T-helper 9 cell (primary cell): ENCODE measurements around the gene GALNT1.

Source experiments
- DNase-seq: peaks from one replicate; pipeline ENCODE4 v3.0.0-alpha.2; 2020

The GALNT1 gene

DNA sequence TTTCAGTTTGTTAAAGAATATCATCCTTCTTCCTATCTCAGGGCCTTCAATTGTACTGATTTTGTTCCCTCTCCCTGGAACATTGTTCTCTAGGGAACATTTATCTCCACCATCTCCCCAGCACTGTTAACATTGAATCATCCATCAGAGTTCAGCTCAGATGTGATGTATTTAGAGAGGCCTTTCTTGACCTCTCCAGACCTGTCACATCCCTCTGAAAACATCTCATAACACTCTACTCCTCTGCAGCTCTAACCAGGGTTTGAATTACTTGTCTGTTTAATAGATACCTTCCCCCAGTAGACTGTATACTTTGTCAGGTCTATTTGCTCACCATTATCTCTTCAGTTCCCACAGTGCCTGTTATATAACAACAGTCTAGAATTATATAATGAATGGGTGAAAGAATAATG, 98.6 kb downstream of the GALNT1 start:
- DNase-seq: no peak

GRCh38 chr18:35682281-35682867, 100.8 kb downstream of the GALNT1 start:
- no peak for DNase-seq

GRCh38 chr18:35683021-35683420, 101.5 kb downstream of the GALNT1 start:
- no peak for DNase-seq

- no peak for DNase-seq
Observed at GRCh38 chr18:35688757-35689156, 107.2 kb downstream of the GALNT1 start.

DNA sequence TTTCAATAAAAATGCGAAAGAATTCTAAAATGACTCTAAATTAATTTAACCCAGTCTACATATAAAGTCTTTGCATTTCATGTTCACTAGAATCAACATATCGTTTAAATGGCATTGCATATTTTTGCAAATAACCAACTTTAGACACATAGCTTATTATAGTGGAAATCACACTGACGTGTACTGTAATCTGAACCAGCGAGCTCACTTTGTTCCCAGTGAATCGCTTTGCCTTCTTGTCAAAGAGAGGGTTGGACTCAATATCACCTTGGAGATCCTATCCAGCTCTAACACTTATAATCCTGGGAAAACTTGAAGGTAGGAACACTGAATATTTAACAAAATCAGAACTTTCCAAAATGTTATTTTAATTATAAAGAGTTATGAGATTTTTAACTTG, 108.2 kb downstream of the GALNT1 start:
- DNase-seq: no peak

- no peak for DNase-seq
Observed at GRCh38 chr18:35691625-35692024, 110.1 kb downstream of the GALNT1 start.

GRCh38 chr18:35692866-35693265, 111.3 kb downstream of the GALNT1 start:
- no peak for DNase-seq

GRCh38 chr18:35693829-35694228, 112.3 kb downstream of the GALNT1 start:
- DNase-seq: no peak

- no peak for DNase-seq
Observed at GRCh38 chr18:35694808-35695207, 113.3 kb downstream of the GALNT1 start.

DNA sequence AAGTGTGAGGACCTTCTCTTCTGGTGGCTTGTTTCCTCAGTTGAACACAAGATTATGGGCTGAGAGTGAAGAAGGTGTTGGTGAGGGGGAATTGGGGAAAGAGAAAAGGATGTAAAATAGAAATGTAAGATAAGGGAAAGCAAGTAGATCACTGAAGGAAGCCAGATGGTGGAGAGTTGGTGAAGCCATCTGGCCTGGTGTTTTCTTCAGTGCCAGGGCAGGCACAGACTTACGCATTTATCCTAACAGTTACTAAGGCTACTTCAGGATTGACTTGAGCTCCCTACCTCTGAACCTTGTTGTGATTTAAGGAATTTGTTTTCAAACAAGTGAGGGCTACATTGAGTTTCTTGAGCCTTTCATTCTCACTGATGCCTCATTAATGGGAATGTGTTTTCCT, 113.8 kb downstream of the GALNT1 start:
- no peak for DNase-seq

GRCh38 chr18:35695803-35696202, 114.3 kb downstream of the GALNT1 start:
- no peak for DNase-seq

DNA sequence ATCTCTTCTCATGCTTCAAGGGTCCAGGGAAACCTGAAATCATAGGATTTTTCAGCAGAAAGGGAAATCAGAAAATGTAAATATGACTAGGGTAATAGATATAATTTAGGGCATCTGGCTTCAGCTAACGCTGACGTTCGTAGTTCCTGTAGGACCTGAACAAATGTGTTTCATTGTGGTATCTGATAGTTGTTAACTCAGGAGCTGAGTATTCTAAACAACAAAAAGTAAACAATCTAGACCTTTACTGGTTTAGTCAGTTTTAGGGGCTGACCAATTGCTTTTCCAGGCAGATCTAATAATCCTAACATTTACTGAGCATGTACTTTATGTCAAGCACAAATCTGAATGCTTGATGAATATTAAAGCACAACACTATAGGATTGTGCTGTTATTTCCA, 114.8 kb downstream of the GALNT1 start:
- DNase-seq: no peak

DNA sequence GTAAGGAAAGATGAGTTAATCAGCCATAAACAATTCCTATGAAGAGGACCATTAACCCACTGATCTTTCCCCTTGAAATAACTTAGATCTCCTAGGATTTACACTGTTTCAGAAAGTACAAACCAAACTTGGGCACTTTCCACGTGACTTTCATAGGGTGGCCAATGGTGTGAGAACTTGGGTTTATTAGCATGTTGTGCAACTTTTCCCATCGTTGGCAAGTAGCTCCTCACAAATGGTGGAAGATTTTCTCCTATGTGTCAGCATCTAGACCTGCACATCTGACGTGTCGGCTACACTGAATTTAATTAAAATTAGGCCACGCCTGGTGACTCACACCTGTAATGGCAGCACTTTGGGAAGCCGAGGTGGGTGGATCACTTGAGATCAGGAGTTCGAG, 116.3 kb downstream of the GALNT1 start:
- DNase-seq: no peak

DNA sequence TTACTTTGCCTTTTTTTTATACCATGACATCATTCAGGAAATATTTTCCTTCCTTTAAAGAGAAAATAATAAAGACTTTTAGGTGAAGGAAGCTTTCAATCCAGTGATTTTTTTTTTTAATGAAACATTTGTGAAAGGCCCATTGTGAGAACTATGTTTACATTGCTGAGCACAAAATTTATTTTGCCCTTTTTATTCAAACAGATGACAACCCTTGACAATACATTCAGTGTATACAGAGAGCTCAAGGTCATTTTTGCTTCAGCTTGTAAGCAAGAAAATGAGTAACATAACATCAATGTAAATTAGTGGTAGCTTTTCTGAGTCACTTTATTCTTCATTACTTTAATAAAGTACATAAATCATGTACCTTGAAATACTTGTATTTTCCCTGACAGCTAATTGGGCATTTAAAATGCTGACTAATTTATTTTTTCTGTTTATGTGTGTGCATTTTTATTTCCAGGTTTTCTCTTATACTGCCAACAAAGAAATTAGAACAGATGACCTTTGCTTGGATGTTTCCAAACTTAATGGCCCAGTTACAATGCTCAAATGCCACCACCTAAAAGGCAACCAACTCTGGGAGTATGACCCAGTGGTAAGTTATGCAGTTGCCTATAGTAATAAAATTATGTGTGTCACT, 121.6 kb downstream of the GALNT1 start:
- no peak for DNase-seq

DNA sequence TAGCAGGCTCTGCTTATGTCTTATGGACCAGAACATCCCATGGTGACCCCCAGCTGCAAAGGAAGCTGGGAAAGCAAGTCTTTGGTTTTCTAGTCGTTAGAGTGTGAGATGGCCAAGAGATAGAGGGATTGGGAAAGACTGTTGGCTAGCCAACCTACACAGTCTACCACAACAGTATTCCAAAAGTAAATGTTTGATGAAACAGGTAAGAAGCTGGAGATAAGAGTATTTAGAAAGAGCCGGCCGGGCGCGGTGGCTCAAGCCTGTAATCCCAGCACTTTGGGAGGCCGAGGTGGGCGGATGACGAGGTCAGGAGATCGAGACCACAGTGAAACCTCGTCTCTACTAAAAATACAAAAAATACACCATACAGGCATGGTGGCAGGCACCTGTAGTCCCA, 124.4 kb downstream of the GALNT1 start:
- no peak for DNase-seq

- no peak for DNase-seq
Observed at GRCh38 chr18:35707247-35707646, 125.7 kb downstream of the GALNT1 start.

GRCh38 chr18:35707674-35708073, 126.1 kb downstream of the GALNT1 start:
- DNase-seq: no peak

DNA sequence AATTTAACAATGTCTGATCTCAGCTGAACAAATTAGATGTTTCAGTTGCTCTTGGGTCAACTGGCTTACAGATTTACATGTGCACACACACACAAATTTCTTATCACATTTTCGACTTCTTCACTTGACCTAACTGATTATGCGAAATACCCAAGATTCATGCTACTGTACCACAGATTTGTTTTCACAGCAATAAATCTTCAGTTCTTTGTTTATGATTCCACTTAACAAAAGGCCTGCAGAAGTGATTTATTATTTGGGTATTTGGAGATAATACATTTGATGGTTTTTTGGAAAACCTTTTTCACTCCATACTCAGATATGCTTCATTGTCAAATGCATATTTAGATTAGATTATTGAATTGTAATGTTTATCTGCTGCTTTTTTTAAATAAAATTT, 129.0 kb downstream of the GALNT1 start:
- DNase-seq: no peak

GRCh38 chr18:35711227-35711626, 129.7 kb downstream of the GALNT1 start:
- no peak for DNase-seq

DNA sequence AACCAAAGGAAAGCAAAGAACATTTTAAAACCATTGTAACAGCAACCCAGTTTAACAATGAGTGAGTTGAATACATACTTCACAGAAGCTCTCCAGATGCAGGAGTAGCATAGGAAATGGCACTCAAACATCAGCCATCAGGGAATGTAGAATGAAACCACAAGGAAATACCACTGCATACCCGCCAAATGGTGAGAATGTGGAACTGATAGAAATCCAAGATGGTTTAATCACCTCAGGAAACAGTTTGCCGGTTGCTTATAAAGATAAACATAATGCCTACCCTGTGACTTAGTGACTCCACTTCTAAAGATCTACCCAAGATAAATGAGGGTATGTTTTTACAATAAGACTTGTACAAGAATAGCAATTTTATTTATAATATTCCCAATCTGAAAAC, 132.0 kb downstream of the GALNT1 start:
- DNase-seq: no peak

- DNase-seq: no peak
Observed at GRCh38 chr18:35714539-35714938, 133.0 kb downstream of the GALNT1 start.

DNA sequence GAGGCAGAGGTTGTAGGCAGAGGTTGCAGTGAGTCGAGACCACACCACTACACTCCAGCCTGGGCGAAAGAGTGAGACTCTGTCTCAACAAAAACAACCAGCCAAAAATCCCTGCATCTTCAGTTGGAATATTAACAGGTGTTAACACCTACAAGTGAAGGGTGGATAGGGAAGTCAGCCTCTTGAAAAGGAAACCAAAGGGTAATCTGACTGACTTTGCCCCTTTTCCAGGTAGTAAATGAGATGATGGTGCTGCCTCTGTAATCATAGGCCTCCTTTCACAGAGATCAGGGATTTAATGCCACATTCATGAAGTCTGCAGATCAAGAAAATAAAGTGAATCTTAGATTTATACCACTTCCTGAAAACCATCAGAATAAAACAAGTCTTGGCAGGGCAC, 133.6 kb downstream of the GALNT1 start:
- no peak for DNase-seq

- no peak for DNase-seq
Observed at GRCh38 chr18:35716169-35716831, 134.8 kb downstream of the GALNT1 start.

- DNase-seq: no peak
Observed at GRCh38 chr18:35717182-35717581, 135.6 kb downstream of the GALNT1 start.
